ENCODE measurements around the gene PSG5.
"Not testable (repeated sequence)": the region's sequence is repeated elsewhere in the genome, so short reads cannot be mapped to it uniquely, and the experiment has no call there.

The PSG5 gene

DNA sequence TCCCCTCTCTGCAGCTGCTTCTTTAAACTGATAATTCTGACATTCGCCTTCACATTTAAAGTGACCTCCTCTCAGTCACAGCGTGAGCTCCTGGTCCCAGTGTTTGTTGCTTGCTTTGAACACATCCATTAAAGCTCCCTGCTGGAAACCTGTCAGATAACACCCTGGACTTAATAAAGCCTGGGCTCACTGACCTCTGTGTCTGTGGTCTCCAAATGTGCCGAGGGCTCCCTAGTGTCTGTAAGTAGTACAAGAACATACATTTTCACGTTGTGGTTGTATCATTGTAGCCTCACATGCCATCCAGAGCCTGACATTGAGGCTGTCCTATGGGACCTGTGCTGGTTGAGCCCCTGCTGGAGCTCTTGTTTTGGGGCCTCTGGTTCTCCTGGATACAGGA lies 21.7 kb upstream of the PSG5 start:
- Histone ChIP-seq H3K36me3 (replicated peaks) (no peaks in the 10 kb centered on the region), H3K27me3 (replicated peaks) (no peaks in the 10 kb centered on the region), H3K4me3 (ENCODE audit: low read depth, low read length) (no peak overlapping the region), H3K27ac (no peak overlapping the region)
- in situ Hi-C loops (cut with HindIII; ENCODE audit: low pct_ligation_motif_present, low sequenced_read_pairs): no loop called here
- DNase-seq: no peak
- no peak for TF ChIP-seq CTCF (IDR thresholded peaks at IDR 0.05; ENCODE audit: low read depth, low read length, missing control alignments)

DNA sequence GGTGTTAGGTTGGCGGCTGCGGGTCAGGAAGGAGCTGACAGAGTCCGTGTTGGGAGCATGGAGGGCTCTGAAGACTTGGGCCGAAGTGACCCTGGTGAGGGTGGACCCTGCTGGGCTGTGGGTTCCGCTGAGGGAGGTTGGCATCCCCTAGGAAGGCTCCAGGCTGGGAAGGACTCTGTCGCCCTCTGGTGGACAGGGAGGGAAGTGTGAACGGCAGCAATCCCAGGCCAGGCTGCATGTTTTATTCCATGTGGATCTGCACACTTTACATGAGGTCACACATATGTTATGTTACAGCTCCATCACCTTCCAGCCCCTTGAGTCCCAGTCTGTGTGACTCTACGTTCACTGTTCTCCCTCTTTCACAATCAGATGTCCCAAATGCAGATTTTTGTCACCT lies 20.8 kb upstream of the PSG5 start:
- in situ Hi-C loops (cut with HindIII; ENCODE audit: low pct_ligation_motif_present, low sequenced_read_pairs); DNase-seq; H3K4me3 ChIP-seq (ENCODE audit: low read depth, low read length); H3K27ac ChIP-seq; H3K36me3 ChIP-seq (replicated peaks); H3K27me3 ChIP-seq (replicated peaks): not testable (repeated sequence)
- TF ChIP-seq CTCF (IDR thresholded peaks at IDR 0.05; ENCODE audit: low read depth, low read length, missing control alignments): peak; percentile 51

DNA sequence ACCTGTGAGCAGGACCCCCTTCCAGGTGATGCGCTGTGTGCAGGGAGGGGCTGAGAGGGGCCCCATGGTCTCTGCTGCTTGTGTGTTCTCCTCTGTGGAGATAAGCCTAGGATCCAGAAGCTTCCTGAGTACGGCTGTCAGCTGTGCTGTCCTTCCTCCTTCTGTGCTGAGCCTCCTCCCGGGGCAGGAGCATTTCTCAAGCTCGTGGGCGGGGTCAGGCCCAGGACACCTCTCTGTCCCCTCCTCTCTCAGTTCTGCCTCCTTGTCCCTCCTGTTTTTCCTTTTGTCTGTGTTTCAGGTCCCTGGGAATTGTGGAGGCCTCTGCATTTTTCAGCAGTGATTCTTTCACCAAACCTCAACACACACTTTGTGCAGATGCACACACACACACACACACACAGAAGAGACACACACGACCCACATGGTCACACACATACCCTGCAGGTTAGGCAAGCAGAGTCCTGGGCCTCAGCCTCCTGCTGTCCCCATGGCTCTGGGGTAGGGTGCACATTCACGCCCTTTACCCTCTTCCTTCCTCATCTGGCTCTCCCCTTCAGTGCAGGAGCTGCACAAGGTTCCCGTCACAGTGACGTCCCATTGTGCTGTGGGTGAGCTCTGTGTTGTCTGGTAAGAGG lies 19.3 kb upstream of the PSG5 start, which contains the start of gene PSG4:
Gene PSG4 (minus strand): TSS at position 168 of the 635 bp plus-strand sequence. CDS start 102 bp downstream, at position 66.
- H3K36me3 ChIP-seq (replicated peaks); H3K4me3 ChIP-seq (ENCODE audit: low read depth, low read length); H3K27ac ChIP-seq; in situ Hi-C loops (cut with HindIII; ENCODE audit: low pct_ligation_motif_present, low sequenced_read_pairs); DNase-seq; H3K27me3 ChIP-seq (replicated peaks): not testable (repeated sequence)

GRCh38 chr19:43203611-43204010 lies 17.3 kb upstream of the PSG5 start:
- H3K4me3 ChIP-seq (ENCODE audit: low read depth, low read length); DNase-seq; in situ Hi-C loops (cut with HindIII; ENCODE audit: low pct_ligation_motif_present, low sequenced_read_pairs); H3K27me3 ChIP-seq (replicated peaks); H3K36me3 ChIP-seq (replicated peaks); H3K27ac ChIP-seq: not testable (repeated sequence)

GRCh38 chr19:43201891-43202290 lies 15.6 kb upstream of the PSG5 start:
- DNase-seq; H3K36me3 ChIP-seq (replicated peaks): not testable (repeated sequence)

DNA sequence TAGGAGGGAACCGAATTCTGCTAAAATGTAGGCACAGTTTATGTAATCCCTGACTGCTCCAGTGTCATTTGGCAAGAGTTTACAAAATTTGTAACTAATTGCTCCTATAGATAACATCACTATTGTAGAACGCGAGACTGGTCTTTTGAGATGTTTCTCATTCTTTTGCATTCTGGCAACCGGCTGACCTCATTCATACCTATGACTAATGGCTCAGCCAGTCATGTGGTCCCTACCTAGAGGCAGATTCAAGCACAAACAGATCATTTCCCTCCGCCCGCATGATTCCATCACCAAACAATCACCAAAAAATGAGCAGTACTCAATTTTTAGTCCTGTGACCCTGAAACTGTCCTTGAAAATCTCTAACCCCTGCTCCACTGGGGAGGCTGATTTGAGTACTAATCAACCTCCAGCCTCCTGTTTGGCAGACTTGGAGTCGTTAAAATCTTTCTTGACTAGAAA lies 15.0 kb upstream of the PSG5 start:
- H3K36me3 ChIP-seq (replicated peaks); H3K27me3 ChIP-seq (replicated peaks); in situ Hi-C loops (cut with HindIII; ENCODE audit: low pct_ligation_motif_present, low sequenced_read_pairs); H3K4me3 ChIP-seq (ENCODE audit: low read depth, low read length): not testable (repeated sequence)
- DNase-seq: peak; percentile 75
- H3K27ac ChIP-seq: peak overlapping the region; percentile 43

More at GRCh38 chr19:43201891-43202290, 15.6 kb upstream of the PSG5 start:
- H3K27me3 ChIP-seq (replicated peaks); in situ Hi-C loops (cut with HindIII; ENCODE audit: low pct_ligation_motif_present, low sequenced_read_pairs); H3K4me3 ChIP-seq (ENCODE audit: low read depth, low read length): not testable (repeated sequence)
- H3K27ac ChIP-seq: peak overlapping the region; percentile 43

GRCh38 chr19:43198686-43199419 lies 12.5 kb upstream of the PSG5 start:
- H3K27ac ChIP-seq; in situ Hi-C loops (cut with HindIII; ENCODE audit: low pct_ligation_motif_present, low sequenced_read_pairs); H3K27me3 ChIP-seq (replicated peaks); H3K4me3 ChIP-seq (ENCODE audit: low read depth, low read length); H3K36me3 ChIP-seq (replicated peaks); DNase-seq: not testable (repeated sequence)
- TF ChIP-seq CTCF (IDR thresholded peaks at IDR 0.05; ENCODE audit: low read depth, low read length, missing control alignments): peak; percentile 14

- DNase-seq; H3K36me3 ChIP-seq (replicated peaks); in situ Hi-C loops (cut with HindIII; ENCODE audit: low pct_ligation_motif_present, low sequenced_read_pairs); H3K27ac ChIP-seq; H3K27me3 ChIP-seq (replicated peaks); H3K4me3 ChIP-seq (ENCODE audit: low read depth, low read length): not testable (repeated sequence)
Measured at GRCh38 chr19:43197666-43198397, 11.5 kb upstream of the PSG5 start.

GRCh38 chr19:43194397-43194796 lies 8.1 kb upstream of the PSG5 start:
- in situ Hi-C loops (cut with HindIII; ENCODE audit: low pct_ligation_motif_present, low sequenced_read_pairs); H3K27me3 ChIP-seq (replicated peaks); DNase-seq; H3K36me3 ChIP-seq (replicated peaks); H3K27ac ChIP-seq; H3K4me3 ChIP-seq (ENCODE audit: low read depth, low read length): not testable (repeated sequence)

- H3K27ac ChIP-seq; H3K4me3 ChIP-seq (ENCODE audit: low read depth, low read length); in situ Hi-C loops (cut with HindIII; ENCODE audit: low pct_ligation_motif_present, low sequenced_read_pairs); H3K36me3 ChIP-seq (replicated peaks); H3K27me3 ChIP-seq (replicated peaks); DNase-seq: not testable (repeated sequence)
Measured at GRCh38 chr19:43192381-43193155, 6.2 kb upstream of the PSG5 start.

All from brain microvascular endothelial cell (primary cell).